RPMI8226 (cell line): ENCODE data around the gene ARAF.

Experiments
- DNase-seq: peaks from one replicate; pipeline ENCODE4 v3.0.0-alpha.2; 2015

The ARAF gene

GRCh38 chrX:47564438-47565085 lies 3.6 kb downstream of the ARAF start:
- DNase-seq, result no peak

- DNase-seq, result no peak
Measured at GRCh38 chrX:47566841-47567240, 5.8 kb downstream of the ARAF start.

- peak; percentile 55 for DNase-seq
Measured at GRCh38 chrX:47568656-47569295, 7.8 kb downstream of the ARAF start.

GRCh38 chrX:47570794-47571193 lies 9.8 kb downstream of the ARAF start:
- DNase-seq, result no peak

- no peak for DNase-seq
Measured at GRCh38 chrX:47571215-47571614, 10.2 kb downstream of the ARAF start.

- no peak for DNase-seq
Measured at GRCh38 chrX:47571896-47572295, 10.9 kb downstream of the ARAF start.

- DNase-seq, result no peak
Measured at GRCh38 chrX:47572773-47573340, 11.9 kb downstream of the ARAF start.

- DNase-seq, result no peak
Measured at GRCh38 chrX:47573341-47574075, 12.5 kb downstream of the ARAF start.

GRCh38 chrX:47574076-47574546 lies 13.1 kb downstream of the ARAF start:
- no peak for DNase-seq

GRCh38 chrX:47574547-47575301 lies 13.7 kb downstream of the ARAF start:
- no peak for DNase-seq

GRCh38 chrX:47576021-47576898 lies 15.3 kb downstream of the ARAF start:
- no peak for DNase-seq

- no peak for DNase-seq
Measured at GRCh38 chrX:47577424-47577823, 16.4 kb downstream of the ARAF start.

GRCh38 chrX:47577901-47578300 lies 16.9 kb downstream of the ARAF start:
- DNase-seq, result no peak

- no peak for DNase-seq
Measured at GRCh38 chrX:47578692-47579091, 17.7 kb downstream of the ARAF start.

GRCh38 chrX:47579537-47579936 lies 18.5 kb downstream of the ARAF start:
- DNase-seq, result no peak

- DNase-seq, result peak; percentile 91
Measured at GRCh38 chrX:47581731-47582647, 21.0 kb downstream of the ARAF start, which contains the start of gene TIMP1. TIMP1 (plus strand) TSS chrX:47582436; CDS start chrX:47583416, 980 bp downstream.

GRCh38 chrX:47583240-47583861 lies 22.3 kb downstream of the ARAF start:
- no peak for DNase-seq

- DNase-seq, result no peak
Measured at GRCh38 chrX:47584714-47585113, 23.7 kb downstream of the ARAF start.

- DNase-seq, result no peak
Measured at GRCh38 chrX:47585273-47585672, 24.3 kb downstream of the ARAF start.
